HG03558 (cell line): ENCODE results near the gene CDK4.

Source experiments
- ATAC-seq: cut with Tn5 transposase; IDR thresholded peaks from one replicate; pipeline ENCODE4 v1.9.1; 2021; ENCODE audit warnings: moderate number of reproducible peaks; ENCODE audit not compliant: unreplicated experiment; ENCODE audit errors: extremely low read depth

Gene CDK4

GRCh38 chr12:57741413-57741789 is 10.7 kb downstream of the CDK4 start:
- ATAC-seq: no peak

GRCh38 chr12:57740656-57741412 is 11.3 kb downstream of the CDK4 start:
- ATAC-seq: peak; percentile 30

- ATAC-seq: no peak
Observed at GRCh38 chr12:57739914-57740538, 12.1 kb downstream of the CDK4 start.

- ATAC-seq: no peak
Observed at GRCh38 chr12:57739387-57739786, 12.7 kb downstream of the CDK4 start.

- ATAC-seq: no peak
Observed at GRCh38 chr12:57738661-57739237, 13.4 kb downstream of the CDK4 start, which contains the start of gene AGAP2. Gene AGAP2 (minus strand): TSS chr12:57738742. CDS start chr12:57738246, 496 bp downstream.

- no peak for ATAC-seq
Observed at GRCh38 chr12:57737467-57738460, 14.3 kb downstream of the CDK4 start.

- ATAC-seq: no peak
Observed at GRCh38 chr12:57736741-57737466, 15.2 kb downstream of the CDK4 start.

- ATAC-seq: no peak
Observed at GRCh38 chr12:57735952-57736740, 16.0 kb downstream of the CDK4 start.

- no peak for ATAC-seq
Observed at GRCh38 chr12:57735198-57735855, 16.8 kb downstream of the CDK4 start.

GRCh38 chr12:57734591-57734990 is 17.5 kb downstream of the CDK4 start:
- ATAC-seq: no peak

GRCh38 chr12:57733928-57734327 is 18.2 kb downstream of the CDK4 start:
- no peak for ATAC-seq

- ATAC-seq: no peak
Observed at GRCh38 chr12:57732726-57733593, 19.1 kb downstream of the CDK4 start.

GRCh38 chr12:57732270-57732669 is 19.8 kb downstream of the CDK4 start:
- ATAC-seq: no peak

GRCh38 chr12:57731411-57732080 is 20.6 kb downstream of the CDK4 start:
- no peak for ATAC-seq

GRCh38 chr12:57730336-57731067 is 21.6 kb downstream of the CDK4 start:
- ATAC-seq: no peak

GRCh38 chr12:57729321-57729844 is 22.7 kb downstream of the CDK4 start:
- no peak for ATAC-seq
